Lung (tissue), 12 donors: ENCODE measurements around the gene KCNAB2. TPM values are rescaled to one million over a fixed set of nuclear protein-coding genes. Genes with fewer than 3 reads are reported as not detected.

ENCODE experiments used
- ATAC-seq: fragments of 200-7000 bp; cut with Tn5 transposase; one replicate; pipeline ENCODE4 v1.9.1; 2020; ENCODE audit warnings: moderate number of reproducible peaks; ENCODE audit not compliant: insufficient read depth, low FRiP score
- DNase-seq, 3 donors: peaks; one replicate each; pipeline ENCODE4 v3.0.0-alpha.2; 2013 to 2017
- H3K27ac ChIP-seq, 2 donors: one replicate each; pipeline ENCODE4 v1.5.1; 2013; ENCODE audit warnings: mild to moderate bottlenecking in 2 of 2, moderate library complexity in 2 of 2, control low read depth in 1 of 2, inconsistent platforms in 1 of 2, low read depth in 1 of 2, low read length in 1 of 2
- H3K27me3 ChIP-seq, 3 donors: one replicate each; pipeline ENCODE4 v1.5.1; 2013; ENCODE audit warnings: low read length in 2 of 3; ENCODE audit not compliant: control insufficient read depth in 3 of 3, insufficient read depth in 3 of 3
- H3K36me3 ChIP-seq, 4 donors: one replicate each; pipeline ENCODE4 v1.5.1; 2013; ENCODE audit warnings: low read length in 4 of 4, mild to moderate bottlenecking in 1 of 4, moderate library complexity in 1 of 4; ENCODE audit not compliant: control insufficient read depth in 4 of 4, insufficient read depth in 4 of 4
- H3K4me1 ChIP-seq, 5 donors: one replicate each; pipeline ENCODE4 v1.5.1; 2013; ENCODE audit warnings: low read length in 5 of 5, mild to moderate bottlenecking in 2 of 5, moderate library complexity in 1 of 5; ENCODE audit not compliant: control insufficient read depth in 5 of 5, insufficient read depth in 5 of 5
- H3K4me3 ChIP-seq: one replicate; pipeline ENCODE4 v1.5.1; 2013; ENCODE audit warnings: mild to moderate bottlenecking, control low read depth, moderate library complexity
- H3K9ac ChIP-seq, 2 donors: one replicate each; pipeline ENCODE4 v1.5.1; 2013; ENCODE audit warnings: low read length in 2 of 2, control low read depth in 1 of 2; ENCODE audit not compliant: insufficient read depth in 1 of 2
- H3K9me3 ChIP-seq, 4 donors: one replicate each; pipeline ENCODE4 v1.5.1; 2013; ENCODE audit warnings: low read length in 3 of 4, mild to moderate bottlenecking in 1 of 4, moderate library complexity in 1 of 4; ENCODE audit not compliant: control insufficient read depth in 4 of 4, insufficient read depth in 3 of 4
- CTCF ChIP-seq: IDR thresholded peaks from 2 replicates; pipeline ENCODE4 v1.5.1; 2012; ENCODE audit warnings: mild to moderate bottlenecking; ENCODE audit errors: control extremely low read depth, extremely low read depth
- WGBS, 2 donors: extraction: QIAGEN DNeasy Blood & Tissue Kit; methylation state at CpG; one replicate each; pipeline ENCODE4 v1.1.7; 2013; 5-methylcytosine and 5-hydroxymethylcytosine counted together
- polyA plus RNA-seq, 2 donors: library from polyadenylated mRNA; stranded (reverse); fragments of 200-250 nt; gene quantifications; one replicate each; pipeline ENCODE4 v1.2.1, GENCODE V29; 2013
- total RNA-seq, 2 donors: library from RNA; depleted of rRNA in 1 of 2; stranded (reverse); fragments of >200 nt in 1 of 2; gene quantifications; one replicate each; pipeline ENCODE4 v1.2.1, GENCODE V29; 2014 to 2021
- donor health status: control.
- donor health status: control.
- donor health status: Bipolar disorder and iron deficiency.
- donor health status: healthy.
- donor health status: DM: yes; HTN: yes; CAD: no.

KCNAB2 gene
- total and polyA plus RNA-seq, 4 donors: 13.7 to 86.4 (median 45.5) TPM

DNA sequence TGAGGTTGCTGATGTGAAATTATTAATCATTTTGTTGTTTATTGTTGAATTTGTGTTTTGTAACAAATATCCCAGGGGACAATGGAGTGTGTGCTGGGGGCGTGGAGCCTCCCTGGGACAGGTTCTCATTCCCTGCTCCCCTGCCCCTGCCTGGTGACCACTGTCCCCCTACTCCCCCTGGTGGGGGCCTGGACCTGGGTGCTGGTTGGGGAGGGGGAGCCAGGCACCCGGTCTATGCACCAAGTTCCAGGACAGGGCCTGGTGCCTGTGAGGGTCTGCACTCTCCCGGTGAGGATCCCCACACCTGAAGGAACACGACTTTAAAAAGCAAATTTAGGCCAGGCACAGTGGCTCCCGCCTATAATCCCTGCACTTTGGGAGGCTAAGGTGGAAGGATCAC lies 92.1 kb downstream of the KCNAB2 start:
- H3K27me3 ChIP-seq: peaks cover 0 to 4% (median 0%) of the 10 kb centered on the region in 3 donors
- ATAC-seq: no peak
- WGBS, 2 donors: 71 to 84% methylated on average over 5 of the region's 5 CpGs
- no peak overlapping the region for H3K27ac ChIP-seq
- H3K9ac ChIP-seq: no peak overlapping the region
- TF ChIP-seq CTCF: no peak
- no peak overlapping the region for H3K4me3 ChIP-seq
- no peaks in the 10 kb centered on the region for H3K36me3 ChIP-seq
- no peaks in the 10 kb centered on the region for H3K9me3 ChIP-seq
- no peak for DNase-seq
- H3K4me1 ChIP-seq: no peaks in the 10 kb centered on the region

- no peak for ATAC-seq
- no peak for DNase-seq
- Histone ChIP-seq H3K4me1 (no peaks in the 10 kb centered on the region), H3K27ac (no peak overlapping the region), H3K9me3 (no peaks in the 10 kb centered on the region), H3K4me3 (no peak overlapping the region), H3K27me3 (peaks cover 0 to 7% (median 0%) of the 10 kb centered on the region in 3 donors), H3K36me3 (no peaks in the 10 kb centered on the region), H3K9ac (no peak overlapping the region)
- 83 to 88% methylated on average over 2 of the region's 2 CpGs for WGBS, 2 donors
- no peak for TF ChIP-seq CTCF
Measured at GRCh38 chr1:6140413-6140812, 94.7 kb downstream of the KCNAB2 start.

DNA sequence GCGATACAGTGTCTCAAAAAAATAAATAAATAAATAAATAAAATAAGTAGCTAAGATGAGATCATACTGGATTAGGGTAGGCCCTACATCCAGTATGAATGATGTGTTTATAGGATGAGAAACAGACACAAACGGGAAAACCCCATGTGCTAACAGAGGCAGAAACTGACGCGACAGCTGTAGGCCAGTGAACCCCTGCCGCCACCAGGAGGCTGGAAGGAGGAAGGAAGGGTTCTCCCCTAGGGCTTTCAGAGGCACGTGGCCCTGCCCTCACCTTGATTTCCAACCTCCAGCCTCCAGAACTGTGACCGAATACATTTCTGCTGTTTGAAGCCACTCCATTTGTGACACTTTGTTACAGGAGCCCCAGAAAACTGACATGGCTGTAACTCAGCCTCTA lies 95.9 kb downstream of the KCNAB2 start:
- Histone ChIP-seq H3K9ac (no peak overlapping the region), H3K4me3 (no peak overlapping the region), H3K4me1 (no peaks in the 10 kb centered on the region), H3K27me3 (peaks cover 0 to 10% (median 0%) of the 10 kb centered on the region in 3 donors), H3K36me3 (no peaks in the 10 kb centered on the region), H3K27ac (no peak overlapping the region), H3K9me3 (no peaks in the 10 kb centered on the region)
- no peak for TF ChIP-seq CTCF
- ATAC-seq (no peak), DNase-seq (peak in 1 of 3 donors; percentile 12)
- 28 to 37% methylated on average over 7 of the region's 7 CpGs for WGBS, 2 donors

DNA sequence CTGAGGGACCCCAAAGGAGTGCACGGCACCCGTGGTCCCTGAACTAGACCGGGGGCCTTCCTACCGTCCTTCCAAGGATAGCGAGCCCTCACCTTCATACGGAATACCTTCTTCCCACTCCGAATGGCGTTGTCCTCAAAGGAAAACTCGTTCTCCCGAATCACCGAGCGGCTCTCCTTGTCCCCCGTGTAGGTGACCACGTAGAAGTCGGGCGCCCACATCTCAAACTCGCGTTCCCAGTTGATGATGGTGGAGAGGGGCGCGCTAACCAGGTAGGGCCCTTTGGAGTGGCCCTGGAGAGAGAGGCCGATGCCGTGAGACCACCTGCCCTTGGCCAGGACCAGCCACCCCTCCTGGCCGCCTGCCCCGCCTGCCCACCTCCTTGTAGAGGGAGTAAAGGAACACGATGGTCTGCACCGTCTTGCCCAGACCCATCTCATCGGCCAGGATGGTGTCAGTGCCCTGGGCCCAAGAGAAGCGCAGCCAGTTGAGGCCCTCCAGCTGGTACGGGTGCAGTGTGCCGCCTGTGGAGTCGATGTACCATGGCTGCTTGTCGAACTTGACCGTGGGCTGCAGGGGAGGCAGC lies 96.4 kb downstream of the KCNAB2 start:
- 94% methylated on average over 33 of the region's 33 CpGs for WGBS, 2 donors
- Histone ChIP-seq H3K27me3 (peaks cover 0 to 14% (median 0%) of the 10 kb centered on the region in 3 donors), H3K4me1 (no peaks in the 10 kb centered on the region), H3K9me3 (no peaks in the 10 kb centered on the region), H3K27ac (no peak overlapping the region), H3K9ac (no peak overlapping the region), H3K4me3 (no peak overlapping the region), H3K36me3 (no peaks in the 10 kb centered on the region)
- no peak for TF ChIP-seq CTCF
- ATAC-seq: no peak
- no peak for DNase-seq
